Stomach smooth muscle (tissue), 2 donors: ENCODE measurements around the gene TBC1D10B.

Source experiments
- H3K27ac ChIP-seq: one replicate; pipeline ENCODE4 v1.7.0; 2013; ENCODE audit warnings: mild to moderate bottlenecking, low read length, inconsistent platforms
- H3K27me3 ChIP-seq, 2 donors: one replicate each; pipeline ENCODE4 v1.7.0; 2013; ENCODE audit warnings: low read length in 2 of 2; ENCODE audit not compliant: insufficient read depth in 2 of 2, control insufficient read depth in 1 of 2
- H3K36me3 ChIP-seq, 2 donors: one replicate each; pipeline ENCODE4 v1.7.0; 2013; ENCODE audit warnings: low read length in 2 of 2; ENCODE audit not compliant: control insufficient read depth in 2 of 2, insufficient read depth in 2 of 2
- H3K4me1 ChIP-seq: one replicate; pipeline ENCODE4 v1.7.0; 2013; ENCODE audit warnings: low read length; ENCODE audit not compliant: control insufficient read depth, insufficient read depth
- H3K4me3 ChIP-seq, 2 donors: one replicate each; pipeline ENCODE4 v1.7.0; 2013; ENCODE audit warnings: low read length in 2 of 2
- H3K9ac ChIP-seq, 2 donors: one replicate each; pipeline ENCODE4 v1.7.0; 2013; ENCODE audit warnings: low read length in 2 of 2, mild to moderate bottlenecking in 1 of 2
- H3K9me3 ChIP-seq, 2 donors: one replicate each; pipeline ENCODE4 v1.7.0; 2013; ENCODE audit warnings: low read length in 2 of 2; ENCODE audit not compliant: control insufficient read depth in 2 of 2
- donor health status: healthy.
- donor health status: Pancreatic carcinoma.

Gene TBC1D10B

GRCh38 chr16:30369091-30369937 is 980 bp downstream of the TBC1D10B start:
- Histone ChIP-seq H3K27me3 (no peaks in the 10 kb centered on the region), H3K36me3 (peaks cover 10 to 16% of the 10 kb centered on the region in 2 donors), H3K9me3 (no peaks in the 10 kb centered on the region), H3K9ac (peak overlapping the region; percentile 81), H3K4me3 (peak overlapping the region; percentile 75 to 90), H3K4me1 (peaks cover 34% of the 10 kb centered on the region), H3K27ac (peak overlapping the region; percentile 37)

GRCh38 chr16:30368792-30369090 is 1.6 kb downstream of the TBC1D10B start:
- H3K27ac ChIP-seq: peak overlapping the region; percentile 37
- peak overlapping the region; percentile 75 to 90 for H3K4me3 ChIP-seq
- no peaks in the 10 kb centered on the region for H3K9me3 ChIP-seq
- H3K36me3 ChIP-seq: peaks cover 10 to 18% of the 10 kb centered on the region in 2 donors
- peak overlapping the region; percentile 81 for H3K9ac ChIP-seq
- no peaks in the 10 kb centered on the region for H3K27me3 ChIP-seq
- H3K4me1 ChIP-seq: peaks cover 34% of the 10 kb centered on the region

- peaks cover 11 to 18% of the 10 kb centered on the region in 2 donors for H3K36me3 ChIP-seq
- H3K9ac ChIP-seq: peak overlapping the region; percentile 81
- H3K9me3 ChIP-seq: no peaks in the 10 kb centered on the region
- peak overlapping the region; percentile 75 to 90 for H3K4me3 ChIP-seq
- peaks cover 34% of the 10 kb centered on the region for H3K4me1 ChIP-seq
- no peaks in the 10 kb centered on the region for H3K27me3 ChIP-seq
- H3K27ac ChIP-seq: peak overlapping the region; percentile 37
Observed at GRCh38 chr16:30368122-30368791, 2.0 kb downstream of the TBC1D10B start.

- Histone ChIP-seq H3K36me3 (peaks cover 13 to 18% of the 10 kb centered on the region in 2 donors), H3K9ac (peak overlapping the region; percentile 81), H3K9me3 (no peaks in the 10 kb centered on the region), H3K27ac (peak overlapping the region; percentile 24), H3K4me1 (peaks cover 34% of the 10 kb centered on the region), H3K27me3 (no peaks in the 10 kb centered on the region), H3K4me3 (peak overlapping the region; percentile 75 to 90)
Observed at GRCh38 chr16:30367349-30368009, 2.8 kb downstream of the TBC1D10B start.

- Histone ChIP-seq H3K27me3 (no peaks in the 10 kb centered on the region), H3K9ac (no peak overlapping the region), H3K4me1 (peaks cover 33% of the 10 kb centered on the region)
Observed at GRCh38 chr16:30366511-30366910, 3.8 kb downstream of the TBC1D10B start.

GRCh38 chr16:30365200-30365599 is 5.1 kb downstream of the TBC1D10B start:
- no peak overlapping the region for H3K9ac ChIP-seq
- no peaks in the 10 kb centered on the region for H3K9me3 ChIP-seq
- H3K4me1 ChIP-seq: peaks cover 27% of the 10 kb centered on the region
- no peak overlapping the region for H3K4me3 ChIP-seq
- H3K27me3 ChIP-seq: no peaks in the 10 kb centered on the region
- no peak overlapping the region for H3K27ac ChIP-seq
- peaks cover 16 to 18% of the 10 kb centered on the region in 2 donors for H3K36me3 ChIP-seq

More at GRCh38 chr16:30366511-30366910, 3.8 kb downstream of the TBC1D10B start:
- peak overlapping the region in 1 of 2 donors; percentile 90 for H3K4me3 ChIP-seq
- no peaks in the 10 kb centered on the region for H3K9me3 ChIP-seq
- H3K27ac ChIP-seq: no peak overlapping the region
- H3K36me3 ChIP-seq: peaks cover 13 to 18% of the 10 kb centered on the region in 2 donors

GRCh38 chr16:30361180-30361579 is 9.1 kb downstream of the TBC1D10B start:
- H3K27me3 ChIP-seq: no peaks in the 10 kb centered on the region
- H3K4me1 ChIP-seq: peaks cover 11% of the 10 kb centered on the region
- H3K27ac ChIP-seq: no peak overlapping the region
- H3K36me3 ChIP-seq: peaks cover 24 to 41% of the 10 kb centered on the region in 2 donors
- H3K9me3 ChIP-seq: no peaks in the 10 kb centered on the region
- no peak overlapping the region for H3K4me3 ChIP-seq
- no peak overlapping the region for H3K9ac ChIP-seq

GRCh38 chr16:30359871-30360170 is 10.5 kb downstream of the TBC1D10B start:
- H3K9ac ChIP-seq: peak overlapping the region in 1 of 2 donors; percentile 5
- peaks cover 14 to 36% of the 10 kb centered on the region in 2 donors for H3K36me3 ChIP-seq
- H3K4me1 ChIP-seq: peaks cover 20% of the 10 kb centered on the region
- H3K27me3 ChIP-seq: no peaks in the 10 kb centered on the region
- no peak overlapping the region for H3K27ac ChIP-seq
- H3K9me3 ChIP-seq: no peaks in the 10 kb centered on the region
- H3K4me3 ChIP-seq: no peak overlapping the region

GRCh38 chr16:30358990-30359870 is 11.1 kb downstream of the TBC1D10B start:
- H3K4me1 ChIP-seq: peaks cover 26% of the 10 kb centered on the region
- H3K9me3 ChIP-seq: no peaks in the 10 kb centered on the region
- H3K36me3 ChIP-seq: peaks cover 8 to 31% of the 10 kb centered on the region in 2 donors

GRCh38 chr16:30358577-30358936 is 11.7 kb downstream of the TBC1D10B start:
- Histone ChIP-seq H3K27me3 (no peaks in the 10 kb centered on the region), H3K9ac (no peak overlapping the region), H3K36me3 (peaks cover 6 to 34% of the 10 kb centered on the region in 2 donors), H3K4me3 (no peak overlapping the region), H3K27ac (no peak overlapping the region), H3K4me1 (peaks cover 33% of the 10 kb centered on the region), H3K9me3 (no peaks in the 10 kb centered on the region)

More at GRCh38 chr16:30358990-30359870, 11.1 kb downstream of the TBC1D10B start:
- H3K27me3 ChIP-seq: no peaks in the 10 kb centered on the region
- no peak overlapping the region for H3K27ac ChIP-seq
- no peak overlapping the region for H3K9ac ChIP-seq
- H3K4me3 ChIP-seq: no peak overlapping the region
